Measurements from ENCODE around the gene CLDN6. TPM values are rescaled to one million over a fixed set of nuclear protein-coding genes. Genes with fewer than 3 reads are reported as not detected.

CLDN6 gene
- total RNA-seq, 3 donors from 2014 or later (not counting 1 experiment from before 2014, with no cell fraction given) = not detected

DNA sequence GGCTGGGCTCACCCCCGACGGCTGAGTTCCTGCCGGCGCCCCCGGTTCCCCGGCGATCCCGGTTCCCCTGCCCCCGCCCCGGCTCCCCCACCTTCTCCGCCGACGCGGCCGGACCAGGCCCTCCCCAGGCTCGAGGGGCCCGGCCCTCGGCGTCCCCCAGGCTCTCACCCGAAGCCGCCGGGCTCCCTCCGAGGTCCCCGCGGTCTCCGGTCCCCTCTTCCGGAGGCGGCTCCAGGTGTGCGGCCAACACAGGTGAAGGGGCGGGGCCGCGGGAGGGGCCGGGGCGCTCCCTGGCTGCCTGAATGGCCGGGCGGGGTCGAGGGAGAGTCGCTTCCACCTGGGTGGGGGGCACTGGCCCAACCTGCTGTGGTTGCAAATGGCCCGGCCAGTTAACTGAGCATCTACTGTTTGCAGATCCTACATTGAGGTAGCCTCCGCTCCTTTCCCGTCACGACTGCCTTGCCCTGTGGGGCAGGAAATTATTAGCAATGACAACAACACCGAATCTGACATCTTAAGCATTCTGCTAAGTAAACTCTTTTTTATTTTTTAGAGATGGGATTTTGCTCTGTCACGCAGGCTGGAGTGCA is 18.8 kb upstream of the CLDN6 start, which contains the start of gene BICDL2:
TSS of gene BICDL2 (minus strand) at position 219 of the 590 bp plus-strand sequence. CDS start 1,448 bp downstream, outside the sequence.
- peak within 1 kb of the TSS in 1 of 2 donors; percentile 29 for H3K27ac Mint-ChIP-seq
- Histone ChIP-seq H3K4me3 (ENCODE audit: low read length) (no peak within 1 kb of the TSS), H3K27me3 (ENCODE audit: control insufficient read depth, insufficient read depth, low read length) (peaks cover 50% of the 10 kb centered on the region), H3K9me3 (ENCODE audit: control insufficient read depth, insufficient read depth, low read length) (no peaks in the 10 kb centered on the region), H3K27ac (ENCODE audit: low read length) (no peak within 1 kb of the TSS), H3K4me1 (ENCODE audit: control insufficient read depth, insufficient read depth, low read length) (peaks cover 13% of the 10 kb centered on the region), H3K36me3 (ENCODE audit: control insufficient read depth, insufficient read depth, low read length) (no peaks in the 10 kb centered on the region)
- no peaks in the 10 kb centered on the region for H3K36me3 Mint-ChIP-seq
- H3K4me3 Mint-ChIP-seq = peak within 1 kb of the TSS; percentile 37
- DNase-seq = no peak
- no peak for ATAC-seq
- H3K4me1 Mint-ChIP-seq = peaks cover 0 to 15% of the 10 kb centered on the region in 2 donors
- H3K9me3 Mint-ChIP-seq = no peaks in the 10 kb centered on the region
- intact Hi-C loops (cut with micrococcal nuclease) = no loop called here
- TF ChIP-seq, protein P1, sequence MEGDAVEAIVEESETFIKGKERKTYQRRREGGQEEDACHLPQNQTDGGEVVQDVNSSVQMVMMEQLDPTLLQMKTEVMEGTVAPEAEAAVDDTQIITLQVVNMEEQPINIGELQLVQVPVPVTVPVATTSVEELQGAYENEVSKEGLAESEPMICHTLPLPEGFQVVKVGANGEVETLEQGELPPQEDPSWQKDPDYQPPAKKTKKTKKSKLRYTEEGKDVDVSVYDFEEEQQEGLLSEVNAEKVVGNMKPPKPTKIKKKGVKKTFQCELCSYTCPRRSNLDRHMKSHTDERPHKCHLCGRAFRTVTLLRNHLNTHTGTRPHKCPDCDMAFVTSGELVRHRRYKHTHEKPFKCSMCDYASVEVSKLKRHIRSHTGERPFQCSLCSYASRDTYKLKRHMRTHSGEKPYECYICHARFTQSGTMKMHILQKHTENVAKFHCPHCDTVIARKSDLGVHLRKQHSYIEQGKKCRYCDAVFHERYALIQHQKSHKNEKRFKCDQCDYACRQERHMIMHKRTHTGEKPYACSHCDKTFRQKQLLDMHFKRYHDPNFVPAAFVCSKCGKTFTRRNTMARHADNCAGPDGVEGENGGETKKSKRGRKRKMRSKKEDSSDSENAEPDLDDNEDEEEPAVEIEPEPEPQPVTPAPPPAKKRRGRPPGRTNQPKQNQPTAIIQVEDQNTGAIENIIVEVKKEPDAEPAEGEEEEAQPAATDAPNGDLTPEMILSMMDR (IDR thresholded peaks at IDR 0.05) = no peak
- peaks cover 37 to 53% of the 10 kb centered on the region in 2 donors for H3K27me3 Mint-ChIP-seq (ENCODE audit: low read depth in 2 of 2)
- WGBS (ENCODE audit: insufficient coverage) = 6% methylated on average over 44 of the region's 44 CpGs

DNA sequence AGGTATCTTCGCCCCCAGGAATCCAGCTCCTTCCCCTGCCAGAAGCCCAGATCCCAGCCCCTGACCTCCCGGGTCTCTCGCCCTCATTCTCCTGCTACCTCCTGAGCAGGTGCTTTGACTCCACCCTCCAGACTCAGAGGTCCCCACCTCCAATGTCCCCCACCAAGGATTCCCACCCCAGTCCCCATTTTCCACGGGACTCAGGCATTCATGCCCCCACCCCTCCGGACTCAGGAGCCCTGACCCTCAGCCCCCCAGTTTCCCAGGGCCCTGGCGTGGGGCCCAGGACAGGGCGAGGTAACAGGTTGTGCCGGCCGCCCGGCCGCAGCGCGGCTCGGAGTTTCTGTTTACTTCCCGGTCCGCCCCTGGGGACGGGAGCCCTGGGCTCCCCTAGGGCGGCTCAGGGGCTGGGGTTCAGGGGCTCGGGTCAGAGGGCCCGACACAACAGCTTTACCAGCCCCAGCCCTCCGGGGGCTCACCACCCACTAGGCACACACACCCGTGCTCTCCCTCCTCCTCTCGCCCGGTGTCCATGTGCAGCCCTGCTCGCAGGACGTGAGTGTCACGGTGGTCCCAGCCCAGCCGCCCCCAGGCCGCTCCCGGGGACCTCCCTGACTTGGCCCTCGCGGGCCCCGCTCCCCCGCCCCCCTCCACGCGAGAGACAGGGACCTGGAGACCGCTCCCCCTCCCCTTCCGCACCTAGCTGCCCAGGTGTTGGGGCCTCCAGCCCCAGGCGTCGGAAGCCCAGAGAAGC is 18.2 kb upstream of the CLDN6 start:
- Histone ChIP-seq H3K27me3 (ENCODE audit: control insufficient read depth, insufficient read depth, low read length) (peaks cover 50% of the 10 kb centered on the region), H3K36me3 (ENCODE audit: control insufficient read depth, insufficient read depth, low read length) (no peaks in the 10 kb centered on the region), H3K9me3 (ENCODE audit: control insufficient read depth, insufficient read depth, low read length) (no peaks in the 10 kb centered on the region), H3K4me3 (ENCODE audit: low read length) (no peak overlapping the region), H3K4me1 (ENCODE audit: control insufficient read depth, insufficient read depth, low read length) (peaks cover 13% of the 10 kb centered on the region), H3K27ac (ENCODE audit: low read length) (no peak overlapping the region)
- H3K9me3 Mint-ChIP-seq = no peaks in the 10 kb centered on the region
- TF ChIP-seq, protein P1 (IDR thresholded peaks at IDR 0.05) = no peak
- H3K27me3 Mint-ChIP-seq (ENCODE audit: low read depth in 2 of 2) = peaks cover 37 to 54% of the 10 kb centered on the region in 2 donors
- peaks cover 0 to 15% of the 10 kb centered on the region in 2 donors for H3K4me1 Mint-ChIP-seq
- WGBS (ENCODE audit: insufficient coverage) = 3% methylated on average over 38 of the region's 40 CpGs
- no peak overlapping the region for H3K4me3 Mint-ChIP-seq
- ATAC-seq (peak in 2 of 3 donors; percentile 10 to 27), DNase-seq (no peak)
- no peaks in the 10 kb centered on the region for H3K36me3 Mint-ChIP-seq
- H3K27ac Mint-ChIP-seq = peak overlapping the region in 1 of 2 donors; percentile 29
- intact Hi-C loops (cut with micrococcal nuclease) = no loop called here

DNA sequence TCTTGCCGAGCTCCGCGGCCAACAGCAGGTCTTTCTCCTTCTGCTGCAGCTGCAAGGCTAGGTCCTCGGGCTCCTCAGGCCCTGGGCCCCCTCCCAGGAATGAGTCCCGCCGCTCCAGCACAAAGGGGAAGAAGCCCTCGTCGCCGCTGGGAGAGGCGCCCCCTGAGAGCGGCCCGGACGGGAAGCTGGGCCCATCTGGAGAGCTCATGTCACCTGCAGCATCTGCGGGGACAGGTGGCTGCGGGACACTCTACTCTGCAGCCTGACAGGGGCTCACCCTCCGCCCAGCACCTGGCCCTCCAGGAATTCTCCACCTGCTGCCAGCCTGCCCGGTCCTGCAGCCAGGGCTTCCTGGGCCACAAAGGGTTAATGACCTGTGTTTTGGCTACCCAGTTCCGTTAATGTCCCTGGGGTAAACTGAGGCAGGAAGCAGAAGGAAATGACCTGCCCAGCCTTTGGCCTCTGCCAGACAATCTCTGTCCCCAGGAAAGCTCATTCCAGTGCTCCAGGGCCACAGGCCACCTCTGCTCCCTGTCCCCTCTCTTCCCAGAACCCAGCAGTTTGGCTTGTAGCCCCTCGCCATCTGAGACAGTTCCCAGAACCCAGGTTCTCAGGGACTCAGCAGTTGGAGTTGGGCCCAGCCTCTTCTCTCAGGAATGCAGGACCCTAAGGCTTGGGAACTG is 17.4 kb upstream of the CLDN6 start:
- no peak overlapping the region for H3K27ac ChIP-seq (ENCODE audit: low read length)
- 25% methylated on average over 19 of the region's 19 CpGs for WGBS (ENCODE audit: insufficient coverage)
- Mint-ChIP-seq H3K27ac (peak overlapping the region in 1 of 2 donors; percentile 29), H3K4me3 (no peak overlapping the region), H3K27me3 (ENCODE audit: low read depth in 2 of 2) (peaks cover 37 to 59% of the 10 kb centered on the region in 2 donors), H3K4me1 (peaks cover 0 to 15% of the 10 kb centered on the region in 2 donors), H3K36me3 (no peaks in the 10 kb centered on the region), H3K9me3 (no peaks in the 10 kb centered on the region)
- no peaks in the 10 kb centered on the region for H3K36me3 ChIP-seq (ENCODE audit: control insufficient read depth, insufficient read depth, low read length)
- intact Hi-C loops (cut with micrococcal nuclease) = no loop called here
- H3K27me3 ChIP-seq (ENCODE audit: control insufficient read depth, insufficient read depth, low read length) = peaks cover 55% of the 10 kb centered on the region
- DNase-seq (no peak), ATAC-seq (no peak)
- no peak overlapping the region for H3K4me3 ChIP-seq (ENCODE audit: low read length)
- H3K9me3 ChIP-seq (ENCODE audit: control insufficient read depth, insufficient read depth, low read length) = no peaks in the 10 kb centered on the region
- H3K4me1 ChIP-seq (ENCODE audit: control insufficient read depth, insufficient read depth, low read length) = peaks cover 13% of the 10 kb centered on the region
- TF ChIP-seq, protein P1 (IDR thresholded peaks at IDR 0.05) = no peak
